ENCODE data around the gene ZNF740.

Gene ZNF740

DNA sequence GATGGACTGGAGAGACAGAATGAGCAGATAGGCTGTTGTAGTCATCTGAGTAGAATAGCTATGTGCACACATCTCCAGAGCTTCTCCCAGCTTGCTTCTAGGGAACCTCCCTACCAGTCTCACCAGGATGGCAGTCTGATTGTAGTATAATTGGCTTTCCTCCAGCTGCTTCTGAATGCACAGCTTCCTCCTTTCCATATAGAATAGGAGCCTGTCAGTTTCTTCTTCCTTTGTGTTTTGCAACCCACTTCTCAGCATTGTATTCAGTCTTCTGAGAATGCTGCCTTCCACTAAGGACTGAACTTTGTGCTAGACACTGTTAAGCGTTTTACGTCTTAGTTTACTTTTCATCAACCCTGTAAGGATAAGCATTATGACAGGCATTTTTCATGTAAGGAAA is 2.4 kb downstream of the ZNF740 start:
- Mint-ChIP-seq H3K4me3 (peak overlapping the region; percentile 1), H3K36me3 (peaks cover 60% of the 10 kb centered on the region), H3K27me3 (no peaks in the 10 kb centered on the region), H3K4me1 (peaks cover 60% of the 10 kb centered on the region), H3K27ac (no peak overlapping the region), H3K9me3 (no peaks in the 10 kb centered on the region)
- no peak for ATAC-seq

DNA sequence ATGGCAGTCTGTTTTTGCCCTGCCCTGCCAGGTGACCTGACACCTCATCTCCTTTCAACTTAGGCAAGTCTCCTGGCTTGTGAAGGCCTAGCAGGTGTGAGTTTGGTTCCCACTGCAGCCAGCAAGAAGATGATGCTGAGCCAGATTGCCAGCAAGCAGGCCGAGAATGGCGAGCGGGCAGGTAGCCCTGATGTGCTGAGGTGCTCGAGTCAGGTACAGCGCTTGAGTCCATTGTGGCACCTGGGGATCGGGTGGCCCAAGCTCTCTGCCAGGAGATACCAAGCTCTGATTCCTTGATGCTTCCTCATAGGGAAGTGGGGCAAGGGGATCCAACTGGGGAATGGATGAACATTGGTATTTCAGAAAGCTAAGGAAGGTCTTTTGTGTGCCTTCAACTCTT is 4.3 kb downstream of the ZNF740 start:
- Mint-ChIP-seq H3K4me1 (peaks cover 52% of the 10 kb centered on the region), H3K27ac (peak overlapping the region; percentile 48), H3K4me3 (no peak overlapping the region), H3K9me3 (no peaks in the 10 kb centered on the region), H3K36me3 (peaks cover 70% of the 10 kb centered on the region), H3K27me3 (no peaks in the 10 kb centered on the region)
- no peak for ATAC-seq

DNA sequence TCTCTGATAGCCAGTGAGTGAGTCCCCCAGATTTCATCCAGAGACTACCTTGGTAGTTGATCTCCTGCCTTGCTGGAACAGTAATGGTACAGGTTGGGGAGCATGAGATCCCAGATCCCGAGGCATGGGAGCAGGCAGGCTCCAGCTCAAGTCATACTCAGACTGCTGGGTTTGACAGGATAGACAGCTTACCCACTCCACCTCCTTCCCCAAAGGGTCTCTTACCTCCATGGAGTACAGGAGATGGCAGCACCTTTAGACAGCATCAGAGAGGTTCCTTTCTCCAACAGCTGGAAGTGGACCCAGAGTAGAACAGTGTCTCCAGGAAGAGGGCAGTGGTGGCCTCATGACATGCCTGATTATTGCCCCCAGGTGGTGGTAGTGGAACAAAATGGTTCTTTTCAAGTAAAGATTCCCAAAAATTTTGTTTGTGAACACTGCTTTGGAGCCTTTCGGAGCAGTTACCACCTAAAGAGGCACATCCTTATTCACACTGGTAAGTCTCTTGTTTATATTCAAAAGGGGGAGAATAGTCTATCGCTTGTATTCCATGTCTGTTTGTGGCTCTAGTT is 5.1 kb downstream of the ZNF740 start:
- H3K27ac Mint-ChIP-seq = no peak overlapping the region
- H3K4me3 Mint-ChIP-seq = no peak overlapping the region
- H3K27me3 Mint-ChIP-seq = no peaks in the 10 kb centered on the region
- no peaks in the 10 kb centered on the region for H3K9me3 Mint-ChIP-seq
- ATAC-seq = no peak
- H3K4me1 Mint-ChIP-seq = peaks cover 57% of the 10 kb centered on the region
- H3K36me3 Mint-ChIP-seq = peaks cover 77% of the 10 kb centered on the region

DNA sequence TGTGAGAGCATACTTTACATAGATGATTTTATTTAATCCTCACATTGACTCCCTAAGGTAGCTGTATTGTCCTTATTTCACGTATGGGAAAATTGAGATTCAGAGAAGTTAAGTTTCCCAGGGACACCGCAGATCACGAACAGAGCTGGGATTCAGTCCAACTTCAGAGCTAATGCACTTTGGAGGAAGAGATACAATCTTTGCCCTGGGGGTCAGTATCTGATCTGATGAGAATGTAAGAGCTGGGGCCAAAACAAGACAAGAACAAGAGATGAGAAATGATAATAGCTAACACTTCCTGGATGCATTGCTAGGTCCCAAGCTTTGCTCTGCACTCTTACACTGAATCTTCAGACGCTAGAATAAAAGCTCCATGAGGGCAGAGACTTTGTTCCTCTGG is 6.2 kb downstream of the ZNF740 start:
- no peak for ATAC-seq
- H3K36me3 Mint-ChIP-seq = peaks cover 81% of the 10 kb centered on the region
- H3K4me3 Mint-ChIP-seq = no peak overlapping the region
- no peaks in the 10 kb centered on the region for H3K9me3 Mint-ChIP-seq
- H3K27ac Mint-ChIP-seq = no peak overlapping the region
- no peaks in the 10 kb centered on the region for H3K27me3 Mint-ChIP-seq
- peaks cover 56% of the 10 kb centered on the region for H3K4me1 Mint-ChIP-seq

DNA sequence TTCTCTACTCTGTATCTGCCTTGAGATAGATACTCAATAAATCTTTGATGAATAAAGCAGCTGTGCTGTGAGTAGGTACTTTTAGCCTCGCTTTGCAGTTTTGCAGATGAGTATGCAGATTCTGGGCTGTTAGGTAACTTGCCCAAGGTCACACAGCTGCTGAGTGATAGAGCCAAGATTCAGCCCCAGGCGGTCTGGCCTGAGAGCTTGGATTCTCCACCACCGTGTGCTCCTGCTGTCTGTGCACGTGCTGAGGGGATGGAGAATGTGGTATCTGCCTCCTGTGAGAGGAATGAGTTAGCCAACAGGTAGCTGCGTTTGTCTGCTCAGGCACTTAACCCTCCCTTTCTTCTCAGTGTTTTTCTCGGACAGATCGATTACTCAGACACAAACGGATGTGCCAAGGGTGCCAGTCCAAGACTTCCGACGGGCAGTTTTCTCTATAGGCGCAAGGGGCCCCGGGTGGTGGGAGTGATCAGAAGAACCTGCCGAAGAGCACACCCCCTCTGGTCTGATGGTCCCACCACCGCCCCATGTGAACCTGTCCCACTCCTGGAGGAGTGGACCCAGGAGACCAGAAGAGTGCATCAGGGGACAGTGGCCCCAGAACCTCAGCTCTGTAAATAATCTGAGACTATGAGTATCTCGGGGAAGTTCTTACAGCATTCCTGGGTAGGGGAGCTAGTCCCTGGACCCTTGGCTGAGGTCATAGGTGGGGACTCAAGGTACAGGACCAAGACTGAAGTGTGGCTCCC is 6.8 kb downstream of the ZNF740 start:
- no peak for ATAC-seq
- Mint-ChIP-seq H3K27me3 (no peaks in the 10 kb centered on the region), H3K9me3 (no peaks in the 10 kb centered on the region), H3K27ac (no peak overlapping the region), H3K4me1 (peaks cover 56% of the 10 kb centered on the region), H3K36me3 (peaks cover 81% of the 10 kb centered on the region), H3K4me3 (no peak overlapping the region)

DNA sequence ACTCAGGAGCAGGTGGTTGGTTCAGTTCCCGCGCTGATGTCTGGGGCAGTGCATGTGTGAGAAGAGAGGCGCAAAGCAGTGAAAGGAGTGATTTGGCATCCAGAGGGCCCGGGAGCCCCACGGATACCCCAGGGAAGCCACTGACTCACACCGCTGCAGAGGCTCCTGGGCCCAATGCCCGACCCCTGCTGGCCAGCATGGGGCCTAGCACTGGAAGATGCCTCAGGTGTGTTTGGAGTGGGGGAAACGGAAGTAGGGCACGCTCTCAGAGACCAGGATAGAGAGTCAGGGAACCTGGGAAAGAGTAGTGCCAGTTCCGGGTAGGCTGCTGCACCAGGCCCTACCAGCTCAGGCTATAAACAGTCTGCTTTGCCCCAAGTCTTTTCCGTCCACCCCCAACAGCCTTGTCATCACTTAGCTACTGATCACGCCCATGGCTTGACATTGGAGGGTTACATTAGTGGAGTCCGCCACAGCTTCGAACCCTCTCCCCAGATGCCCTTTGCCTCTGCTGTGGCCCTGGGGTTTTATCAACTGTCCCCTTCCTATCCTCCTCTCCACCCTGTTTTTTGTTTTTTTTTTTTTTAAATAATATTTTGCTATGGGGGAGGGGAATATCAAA is 9.7 kb downstream of the ZNF740 start:
- Mint-ChIP-seq H3K4me1 (peaks cover 39% of the 10 kb centered on the region), H3K27ac (peak overlapping the region; percentile 17), H3K36me3 (peaks cover 85% of the 10 kb centered on the region), H3K4me3 (no peak overlapping the region), H3K9me3 (no peaks in the 10 kb centered on the region), H3K27me3 (no peaks in the 10 kb centered on the region)
- peak; percentile 79 for ATAC-seq

DNA sequence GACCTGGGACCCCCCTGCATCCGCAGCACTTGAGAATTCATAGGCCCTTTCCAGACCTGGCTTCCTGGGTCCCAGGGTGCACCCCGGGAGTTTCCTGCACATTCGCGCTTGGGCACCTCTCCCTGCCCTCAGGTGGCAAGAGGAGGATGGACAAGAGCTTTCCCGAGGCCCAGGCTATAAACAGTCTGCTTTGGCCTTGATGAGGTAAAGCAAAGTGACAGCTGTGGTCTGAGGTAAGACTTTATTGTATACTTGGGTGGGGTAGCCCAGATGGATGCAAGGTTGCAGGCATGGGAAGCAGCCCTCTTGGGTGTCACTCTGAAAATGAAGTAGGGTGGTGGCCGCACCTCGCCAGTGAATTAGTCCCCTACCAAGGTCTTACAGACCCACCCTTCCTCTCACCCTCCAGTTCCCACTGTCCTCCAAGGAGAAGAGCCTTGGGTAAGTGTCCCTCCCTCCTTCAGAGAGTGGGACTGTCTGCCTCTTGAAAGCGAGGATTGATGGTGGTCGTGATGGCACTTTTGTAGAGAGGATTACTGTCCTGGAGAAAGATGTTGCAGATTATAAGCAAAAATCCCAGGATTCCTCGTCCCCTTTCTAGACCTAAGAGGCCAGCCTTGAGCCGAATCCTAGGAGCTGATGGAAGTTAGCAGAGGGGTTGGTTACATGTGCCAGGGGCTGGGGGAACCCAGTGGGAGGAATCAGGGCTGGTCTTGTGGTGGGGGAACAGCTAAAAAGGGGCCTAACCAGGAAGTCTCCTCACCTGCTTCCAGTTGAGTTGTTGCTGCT is 10.8 kb downstream of the ZNF740 start:
- H3K27me3 Mint-ChIP-seq = no peaks in the 10 kb centered on the region
- H3K9me3 Mint-ChIP-seq = no peaks in the 10 kb centered on the region
- no peak for ATAC-seq
- H3K36me3 Mint-ChIP-seq = peaks cover 83% of the 10 kb centered on the region
- H3K4me1 Mint-ChIP-seq = peaks cover 31% of the 10 kb centered on the region
- no peak overlapping the region for H3K4me3 Mint-ChIP-seq
- H3K27ac Mint-ChIP-seq = no peak overlapping the region

DNA sequence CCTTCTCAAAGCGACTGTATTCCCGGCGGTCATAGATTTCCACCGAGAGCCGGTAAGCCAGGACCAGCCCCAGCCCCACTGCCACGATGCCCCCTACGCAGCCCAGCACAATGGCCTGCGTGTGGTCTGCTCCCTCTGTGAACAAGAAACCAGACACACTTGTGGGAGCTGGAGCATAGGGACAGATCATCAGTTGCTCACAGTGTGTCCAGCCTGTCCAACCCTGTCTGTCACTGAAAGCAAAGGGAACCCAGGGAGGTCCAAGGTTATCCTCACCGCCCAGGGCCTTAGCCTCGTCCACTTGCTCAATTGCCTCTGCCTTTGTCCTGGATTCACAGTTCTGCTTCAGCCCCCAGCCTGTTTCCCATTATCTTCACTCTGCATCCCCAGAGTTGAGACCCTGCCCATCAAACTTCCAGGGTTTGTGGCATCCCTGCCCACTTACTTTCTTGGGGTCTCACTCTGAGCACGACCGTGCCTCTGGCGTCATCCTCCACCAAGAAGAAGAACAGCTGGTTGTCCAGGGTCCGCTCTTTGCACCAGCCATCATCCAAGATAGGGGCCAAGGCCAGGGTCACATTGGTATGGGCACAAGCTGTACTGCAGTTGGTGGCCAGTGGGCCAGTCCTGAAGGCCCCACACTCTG is 11.5 kb downstream of the ZNF740 start:
- Mint-ChIP-seq H3K4me3 (no peak overlapping the region), H3K4me1 (peaks cover 38% of the 10 kb centered on the region), H3K36me3 (peaks cover 83% of the 10 kb centered on the region), H3K9me3 (no peaks in the 10 kb centered on the region), H3K27me3 (no peaks in the 10 kb centered on the region), H3K27ac (no peak overlapping the region)
- ATAC-seq = no peak

DNA sequence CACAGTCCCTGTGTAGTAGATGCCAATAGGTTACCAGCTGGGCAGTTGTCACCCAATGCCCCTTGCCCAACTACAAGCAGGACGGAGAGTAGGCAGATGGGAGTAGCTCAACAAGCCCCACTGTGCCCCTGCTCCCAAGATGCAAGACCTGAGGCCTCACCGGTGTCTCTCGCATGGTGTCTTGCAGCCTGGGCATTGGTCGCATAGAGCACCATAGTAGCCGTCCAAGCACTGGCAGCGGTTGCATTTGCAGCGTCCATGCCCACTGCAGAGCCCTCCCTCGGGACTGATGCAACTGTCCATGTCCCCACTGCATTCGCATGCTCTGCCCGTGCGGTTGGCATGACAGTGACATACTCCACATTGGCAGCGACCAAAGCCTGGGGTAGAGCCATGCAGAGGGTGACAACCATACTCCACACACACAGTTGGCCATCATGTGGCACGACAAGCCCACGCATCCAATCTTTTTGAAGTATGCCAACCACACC is 12.1 kb downstream of the ZNF740 start:
- peaks cover 41% of the 10 kb centered on the region for H3K4me1 Mint-ChIP-seq
- H3K27ac Mint-ChIP-seq = no peak overlapping the region
- no peaks in the 10 kb centered on the region for H3K27me3 Mint-ChIP-seq
- ATAC-seq = no peak
- H3K9me3 Mint-ChIP-seq = no peaks in the 10 kb centered on the region
- H3K36me3 Mint-ChIP-seq = peaks cover 80% of the 10 kb centered on the region
- H3K4me3 Mint-ChIP-seq = no peak overlapping the region

DNA sequence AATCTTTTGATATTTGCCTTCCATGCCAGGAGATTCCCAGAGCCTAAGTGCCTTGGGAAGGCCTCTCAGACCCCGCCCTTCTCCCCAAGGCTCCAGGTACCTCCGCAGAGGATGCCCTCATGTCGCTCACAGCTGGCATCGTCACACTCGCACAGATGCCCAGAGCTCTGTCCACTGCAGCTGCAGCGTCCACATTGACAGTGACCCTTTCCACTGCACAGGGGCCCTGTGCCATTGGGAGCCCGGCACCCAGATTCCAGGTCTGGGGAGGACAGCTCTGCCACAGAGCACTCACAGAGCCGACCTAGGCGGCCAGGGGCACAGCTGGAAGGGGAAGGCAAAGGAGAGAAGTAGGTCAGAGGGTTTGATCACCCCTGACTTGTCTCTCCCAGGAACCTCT is 12.5 kb downstream of the ZNF740 start:
- Mint-ChIP-seq H3K4me3 (no peak overlapping the region), H3K27me3 (no peaks in the 10 kb centered on the region), H3K27ac (no peak overlapping the region), H3K36me3 (peaks cover 78% of the 10 kb centered on the region), H3K9me3 (no peaks in the 10 kb centered on the region), H3K4me1 (peaks cover 45% of the 10 kb centered on the region)
- ATAC-seq = no peak

DNA sequence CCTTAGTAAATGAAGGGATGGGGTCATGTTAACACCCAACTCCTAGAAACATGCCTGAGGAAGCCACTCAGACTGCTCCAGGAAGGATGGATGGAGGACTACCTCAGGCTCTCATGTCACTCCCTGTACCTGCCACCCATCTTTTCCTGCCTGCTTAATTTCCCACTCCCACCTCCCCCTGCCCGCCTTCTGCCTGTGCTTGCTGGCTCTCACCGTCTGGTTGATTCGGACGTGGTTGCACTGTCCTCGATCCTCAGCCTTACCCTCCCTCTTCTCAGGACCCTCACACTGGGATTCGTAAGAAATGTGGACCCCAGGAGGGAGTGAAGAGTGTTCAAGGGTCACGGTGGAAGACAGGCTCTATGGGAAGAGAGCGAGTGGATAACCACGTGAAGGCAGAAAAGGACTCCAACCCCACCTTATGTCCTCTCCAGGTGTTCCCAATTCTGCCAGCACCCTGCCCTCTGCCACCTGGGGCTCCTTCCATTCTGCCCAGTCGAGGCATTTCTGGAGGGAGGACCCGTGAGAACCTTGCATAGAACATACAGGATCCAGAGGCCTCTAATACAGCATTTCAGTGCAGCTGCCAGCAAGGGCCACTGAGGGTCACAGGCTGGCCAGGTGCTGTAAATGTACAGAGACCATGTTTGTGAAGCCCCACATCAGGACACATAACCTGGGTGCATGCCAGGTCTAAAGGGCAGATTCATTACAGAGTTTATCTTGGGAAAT is 13.6 kb downstream of the ZNF740 start:
- Mint-ChIP-seq H3K9me3 (no peaks in the 10 kb centered on the region), H3K27me3 (no peaks in the 10 kb centered on the region), H3K4me3 (no peak overlapping the region), H3K4me1 (peaks cover 56% of the 10 kb centered on the region), H3K27ac (no peak overlapping the region), H3K36me3 (peaks cover 75% of the 10 kb centered on the region)
- no peak for ATAC-seq

DNA sequence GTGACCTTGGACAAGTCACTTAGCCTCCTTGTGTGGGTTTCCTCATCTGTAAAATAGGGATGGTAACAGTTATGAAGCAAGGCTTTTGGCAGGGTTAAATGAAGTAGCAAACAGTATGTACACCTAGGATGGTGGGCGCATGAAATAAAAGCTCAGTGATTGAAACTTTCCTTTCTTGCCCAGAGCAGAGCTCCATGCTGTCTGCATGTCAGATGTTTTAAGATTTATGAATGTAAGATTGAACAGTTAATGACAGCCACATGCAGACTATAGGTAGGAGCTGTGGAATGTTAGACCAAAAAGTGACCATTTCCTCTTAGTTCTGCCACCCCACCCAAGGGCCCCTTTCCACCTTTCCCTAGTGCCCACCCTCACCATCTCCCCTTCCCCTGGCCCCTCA is 14.5 kb downstream of the ZNF740 start:
- ATAC-seq = no peak
- Mint-ChIP-seq H3K4me3 (no peak overlapping the region), H3K27ac (peak overlapping the region; percentile 40), H3K9me3 (no peaks in the 10 kb centered on the region), H3K27me3 (no peaks in the 10 kb centered on the region), H3K4me1 (peaks cover 60% of the 10 kb centered on the region), H3K36me3 (peaks cover 76% of the 10 kb centered on the region)

DNA sequence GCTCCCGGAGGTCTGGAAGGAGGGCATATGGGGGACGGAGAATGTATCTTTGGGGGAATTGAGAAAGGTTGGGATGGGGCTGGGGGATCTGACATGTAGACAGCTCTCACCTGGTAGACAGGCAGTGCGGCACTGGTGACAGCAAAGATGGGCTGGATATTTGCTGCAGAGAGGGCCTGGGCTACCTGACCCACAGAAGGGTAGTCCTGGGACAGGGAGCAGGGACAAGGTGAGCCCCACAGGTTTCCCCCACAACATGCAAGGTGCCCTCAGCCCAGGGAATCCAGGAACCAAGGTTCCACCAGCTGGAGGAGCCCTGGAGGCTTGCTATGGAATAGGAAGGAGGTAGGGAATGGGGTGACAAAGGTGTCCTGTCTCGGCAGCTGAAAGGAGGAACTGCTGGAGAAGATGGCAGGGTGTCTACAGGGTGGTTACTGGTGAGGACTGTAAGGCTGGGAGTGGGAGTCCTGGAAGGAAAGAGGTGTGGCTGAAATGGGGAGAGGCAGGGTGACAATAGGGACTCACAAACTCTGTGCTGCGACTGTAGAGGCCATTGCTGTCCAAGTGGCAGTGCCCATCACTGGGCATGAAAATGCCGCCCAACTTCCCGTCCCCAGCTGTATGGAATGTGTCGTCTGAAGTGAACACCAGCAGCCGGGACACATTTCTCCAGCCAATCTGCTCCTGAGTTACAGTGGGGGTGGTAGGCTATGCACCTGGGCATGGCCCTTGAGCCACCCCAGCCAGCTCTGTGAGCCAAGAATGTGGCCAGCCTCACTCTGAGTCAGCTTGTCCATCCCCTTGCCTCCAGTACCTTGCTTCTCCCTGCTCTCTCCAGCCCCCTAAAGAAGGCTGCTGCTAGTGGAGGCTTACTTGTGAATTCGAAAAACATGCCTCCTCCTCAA is 15.2 kb downstream of the ZNF740 start:
- no peaks in the 10 kb centered on the region for H3K27me3 Mint-ChIP-seq
- peaks cover 78% of the 10 kb centered on the region for H3K36me3 Mint-ChIP-seq
- no peak overlapping the region for H3K4me3 Mint-ChIP-seq
- no peak for ATAC-seq
- peak overlapping the region; percentile 40 for H3K27ac Mint-ChIP-seq
- peaks cover 62% of the 10 kb centered on the region for H3K4me1 Mint-ChIP-seq
- no peaks in the 10 kb centered on the region for H3K9me3 Mint-ChIP-seq

DNA sequence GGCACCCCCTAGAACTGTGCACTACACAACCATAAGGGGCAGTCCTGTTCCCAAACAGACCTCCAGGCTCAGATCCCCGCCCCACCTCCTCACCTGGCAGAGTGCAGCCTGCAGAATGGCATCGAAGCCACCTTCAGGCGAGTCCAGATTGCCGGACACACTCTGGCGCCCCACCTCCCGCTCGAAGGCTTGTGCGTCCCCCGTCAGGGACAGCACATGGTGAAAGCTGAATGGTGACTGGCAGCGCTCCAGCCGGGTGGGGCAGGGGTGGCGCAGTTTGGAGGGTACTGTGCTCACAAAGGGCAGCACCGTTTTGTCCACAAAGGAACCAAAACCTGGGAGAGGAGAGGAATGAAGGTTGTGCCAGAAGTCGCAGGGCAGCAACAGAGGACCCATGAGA is 16.0 kb downstream of the ZNF740 start:
- H3K4me1 Mint-ChIP-seq = peaks cover 64% of the 10 kb centered on the region
- H3K27ac Mint-ChIP-seq = peak overlapping the region; percentile 28

More for the DNA sequence above, 16.0 kb downstream of the ZNF740 start:
- no peak overlapping the region for H3K4me3 Mint-ChIP-seq
- no peak for ATAC-seq
- no peaks in the 10 kb centered on the region for H3K9me3 Mint-ChIP-seq
- no peaks in the 10 kb centered on the region for H3K27me3 Mint-ChIP-seq
- peaks cover 77% of the 10 kb centered on the region for H3K36me3 Mint-ChIP-seq
